B cell (primary cell): ENCODE results near the gene PRKRIP1. TPM values are rescaled to one million over a fixed set of nuclear protein-coding genes. Genes with fewer than 3 reads are reported as not detected.
A peak's percentile ranks its signal among the peaks of the same experiment; 100 is the strongest.

Experiments
- ATAC-seq: fragments of 200-7000 bp; cut with Tn5 transposase; one replicate; pipeline ENCODE4 v1.10.0; 2021; ENCODE audit warnings: low read depth, mild to moderate bottlenecking, moderate number of reproducible peaks, moderate library complexity
- CTCF ChIA-PET: fragments of 350-600 bp; sonication (Branson Sonifier 250); formaldehyde crosslinking; loops from one replicate; lab custom pipeline; 2021; ENCODE audit warnings: antibody characterized with exemption, inconsistent platforms; lab: Charles Lee
- POLR2A ChIA-PET: fragments of 350-600 bp; sonication (Branson Sonifier 250); formaldehyde crosslinking; loops from one replicate; lab custom pipeline; 2021; ENCODE audit warnings: antibody characterized with exemption; lab: Charles Lee
- DNase-seq: peaks from one replicate; pipeline ENCODE4 v3.0.0; 2013
- H2AFZ ChIP-seq: 2 replicates; pipeline ENCODE4 v1.6.1; 2012; ENCODE audit warnings: mild to moderate bottlenecking, low read depth, low read length; ENCODE audit not compliant: insufficient read depth, poor library complexity, severe bottlenecking
- H3K27ac ChIP-seq, 2 donors: 1 replicate in 1 of 2; 2 replicates in 1 of 2; pipeline ENCODE4 v1.5.1; 2012 to 2013; ENCODE audit warnings: low read length in 2 of 2, mild to moderate bottlenecking in 2 of 2, moderate library complexity in 1 of 2
- H3K27me3 ChIP-seq, 4 experiments: fragments of 200-600 bp in 1 of 4; sonication (generic) in 1 of 4; replicated peaks in 1 of 4; 1 replicate in 2 of 4; 2 replicates in 2 of 4; pipeline versions ENCODE4 v1.6.1 to v1.7.0; 2013 to 2016; ENCODE audit warnings: low read length in 3 of 4, mild to moderate bottlenecking in 2 of 4, mixed read lengths in 1 of 4, moderate library complexity in 1 of 4; ENCODE audit not compliant: insufficient read depth in 4 of 4, control insufficient read depth in 3 of 4; ENCODE audit errors: control extremely low read depth in 1 of 4
- H3K36me3 ChIP-seq, 2 experiments: replicated peaks in 1 of 2; 1 replicate in 1 of 2; 2 replicates in 1 of 2; pipeline versions ENCODE4 v1.6.1 to v1.7.1; 2013; ENCODE audit warnings: low read length in 1 of 2; ENCODE audit not compliant: insufficient read depth in 2 of 2, control insufficient read depth in 1 of 2; ENCODE audit errors: control extremely low read depth in 1 of 2, extremely low read depth in 1 of 2
- H3K4me1 ChIP-seq, 2 donors: fragments of 200-600 bp in 1 of 2; sonication (generic) in 1 of 2; 1 replicate in 1 of 2; 2 replicates in 1 of 2; pipeline versions ENCODE4 v1.5.1 to v1.6.1; 2013 to 2017; ENCODE audit warnings: low read length in 2 of 2; ENCODE audit not compliant: control insufficient read depth in 2 of 2, insufficient read depth in 2 of 2
- H3K4me2 ChIP-seq: replicated peaks from 2 replicates; pipeline ENCODE3; 2012; ENCODE audit warnings: mild to moderate bottlenecking, low read depth, low read length; ENCODE audit not compliant: poor library complexity, severe bottlenecking
- H3K4me3 ChIP-seq, 5 experiments: fragments of 200-600 bp in 1 of 5; sonication (generic) in 1 of 5; 1 replicate in 3 of 5; 2 replicates in 2 of 5; pipeline versions ENCODE4 v1.5.1 to v1.7.0; 2011 to 2016; ENCODE audit warnings: low read length in 4 of 5, mild to moderate bottlenecking in 4 of 5, low read depth in 2 of 5, control low read depth in 1 of 5, moderate library complexity in 1 of 5; ENCODE audit not compliant: insufficient read depth in 1 of 5; ENCODE audit errors: control extremely low read depth in 1 of 5, extremely low read depth in 1 of 5
- H3K79me2 ChIP-seq: fragments of 200-600 bp; sonication (generic); one replicate; pipeline ENCODE4 v1.6.0; 2016; ENCODE audit warnings: low read length; ENCODE audit not compliant: control insufficient read depth, insufficient read depth
- H3K9ac ChIP-seq: fragments of 200-600 bp; sonication (generic); 2 replicates; pipeline ENCODE4 v1.6.1; 2017; ENCODE audit warnings: mild to moderate bottlenecking, low read length, moderate library complexity
- H3K9me3 ChIP-seq, 3 donors: one replicate each; pipeline versions ENCODE4 v1.6.1 to v1.7.1; 2013; ENCODE audit warnings: low read length in 2 of 3; ENCODE audit not compliant: control insufficient read depth in 2 of 3, insufficient read depth in 1 of 3; ENCODE audit errors: control extremely low read depth in 1 of 3
- H4K20me1 ChIP-seq: 2 replicates; pipeline ENCODE4 v1.6.0; 2012; ENCODE audit warnings: mild to moderate bottlenecking, low read length; ENCODE audit not compliant: insufficient read depth, control insufficient read depth, poor library complexity, severe bottlenecking
- H3K27ac Mint-ChIP-seq: one replicate; pipeline ENCODE4 v1.8.0; 2021; ENCODE audit warnings: mixed read lengths
- H3K27me3 Mint-ChIP-seq: one replicate; pipeline ENCODE4 v1.8.0; 2021; ENCODE audit warnings: mixed read lengths
- H3K4me1 Mint-ChIP-seq: one replicate; pipeline ENCODE4 v1.8.0; 2021; ENCODE audit warnings: mixed read lengths
- H3K4me3 Mint-ChIP-seq: one replicate; pipeline ENCODE4 v1.8.0; 2021; ENCODE audit warnings: mixed read lengths
- H3K9me3 Mint-ChIP-seq: one replicate; pipeline ENCODE4 v1.8.0; 2022; ENCODE audit warnings: mixed read lengths; ENCODE audit not compliant: insufficient read depth
- CTCF ChIP-seq: fragments of 200-600 bp; IDR thresholded peaks from one replicate; pipeline ENCODE4 v1.8.0; 2022; ENCODE audit warnings: antibody characterized with exemption, mild to moderate bottlenecking
- EZH2 ChIP-seq: IDR thresholded peaks from 2 replicates; pipeline ENCODE4 v1.6.1; 2012; ENCODE audit warnings: borderline replicate concordance, low read depth, mild to moderate bottlenecking, moderate library complexity, low read length; ENCODE audit not compliant: insufficient read depth, poor library complexity, severe bottlenecking
- WGBS: methylation state at CpG from one replicate; pipeline ENCODE4 v1.1.5; 2013; ENCODE audit warnings: missing lambda C conversion rate; ENCODE audit not compliant: insufficient coverage; 5-methylcytosine and 5-hydroxymethylcytosine counted together
- intact Hi-C: fragments of 100-400 bp; cut with micrococcal nuclease; formaldehyde crosslinking; loops from one replicate; pipeline ENCODE4 v1.10.0; 2022
- polyA plus RNA-seq: library from polyadenylated mRNA; depleted of rRNA; stranded (reverse); fragments of >200 nt; gene quantifications from 2 replicates; pipeline ENCODE4 v1.2.3, GENCODE V29; 2012
- total RNA-seq, 2 donors: library from RNA; stranded (reverse); fragments of 120-200 nt in 1 of 2; gene quantifications; 1 replicate in 1 of 2; 2 replicates in 1 of 2; pipeline versions ENCODE4 v1.2.3 to v1.2.4, GENCODE V29; 2013 to 2022

Gene PRKRIP1
- total and polyA plus RNA-seq, 2 donors (not counting 1 experiment from before 2014, with no cell fraction given) = 57.1 to 59.1 TPM

DNA sequence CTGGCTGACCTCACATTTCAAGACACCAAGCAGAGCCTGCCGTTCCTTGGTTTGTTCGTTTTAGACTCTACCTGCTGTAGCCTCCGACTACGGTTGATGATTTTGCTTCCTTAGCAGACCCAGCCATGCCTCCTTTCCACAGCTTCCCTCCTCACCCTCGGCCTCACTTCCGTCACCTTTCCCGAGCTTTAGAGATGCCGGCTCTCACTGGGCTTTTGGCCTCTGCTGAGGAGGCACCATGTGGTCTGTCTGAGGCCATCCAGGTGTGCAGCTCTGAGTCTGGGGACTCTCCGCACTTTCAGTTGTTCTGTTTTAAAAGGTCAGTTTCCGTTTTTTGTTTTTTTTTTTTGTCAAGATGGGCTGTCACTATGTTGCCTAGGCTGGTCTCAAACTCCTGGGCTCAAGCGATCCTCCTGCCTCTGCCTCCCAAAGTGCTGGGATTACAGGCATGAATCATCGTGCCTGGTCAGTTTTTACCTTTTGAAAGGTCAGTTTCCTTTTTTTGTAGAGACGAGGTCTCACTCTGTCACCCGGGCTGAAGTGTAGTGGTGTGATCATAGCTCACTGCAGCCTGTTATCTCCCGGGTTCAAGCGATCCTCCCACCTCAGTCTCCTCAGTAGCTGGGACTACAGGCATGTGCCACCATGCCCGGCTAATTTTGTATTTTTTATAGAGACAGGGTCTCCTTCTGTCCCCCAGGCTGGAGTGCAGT, 49.0 kb downstream of the PRKRIP1 start:
- H3K36me3 ChIP-seq = peaks cover 0 to 47% of the 10 kb centered on the region in 2 experiments
- peaks cover 52 to 70% of the 10 kb centered on the region in 2 donors for H3K4me1 ChIP-seq
- WGBS = 51% methylated on average over 11 of the region's 17 CpGs
- TF ChIP-seq CTCF (no peak), EZH2 (no peak)
- intact Hi-C loops = loop anchor here (1.0 kb wide), 3 partner anchors 12 to 49 kb away; partner anchors contain the start of genes ORAI2 and PRKRIP1
- H3K9me3 Mint-ChIP-seq = no peaks in the 10 kb centered on the region
- peak overlapping the region; percentile 64 to 70 for H3K27ac ChIP-seq
- peak overlapping the region in 3 of 5 experiments; percentile 7 to 33 (median 12) for H3K4me3 ChIP-seq
- peak overlapping the region; percentile 97 for H3K27ac Mint-ChIP-seq
- H3K4me2 ChIP-seq = peak overlapping the region; percentile 47
- ChIA-PET CTCF (interaction anchor here (1.0 to 46.3 kb wide), 6 partner anchors 12 to 50 kb away, joined by 3 to 1182 read pairs (median 4); partner anchors contain the start of gene PRKRIP1), POLR2A (interaction anchor here (0.7 to 5.9 kb wide), 13 partner anchors 10 to 151 kb away, joined by 3 to 76 read pairs (median 6); partner anchors contain the start of gene ORAI2)
- H3K9me3 ChIP-seq = peaks cover 0 to 14% (median 0%) of the 10 kb centered on the region in 3 donors
- ATAC-seq (peak; percentile 48), DNase-seq (peak; percentile 81)
- peaks cover 49% of the 10 kb centered on the region for H3K4me1 Mint-ChIP-seq
- H3K79me2 ChIP-seq = peaks cover 73% of the 10 kb centered on the region
- H2AFZ ChIP-seq = no peak overlapping the region
- H3K27me3 Mint-ChIP-seq = no peaks in the 10 kb centered on the region
- H4K20me1 ChIP-seq = peaks cover 34% of the 10 kb centered on the region
- peak overlapping the region; percentile 87 for H3K4me3 Mint-ChIP-seq
- no peak overlapping the region for H3K9ac ChIP-seq
- no peaks in the 10 kb centered on the region for H3K27me3 ChIP-seq
